ENCODE measurements around the gene FGB. TPM values are rescaled to one million over a fixed set of nuclear protein-coding genes. Genes with fewer than 3 reads are reported as not detected.

FGB gene
- not detected in 2 replicates for total RNA-seq

DNA sequence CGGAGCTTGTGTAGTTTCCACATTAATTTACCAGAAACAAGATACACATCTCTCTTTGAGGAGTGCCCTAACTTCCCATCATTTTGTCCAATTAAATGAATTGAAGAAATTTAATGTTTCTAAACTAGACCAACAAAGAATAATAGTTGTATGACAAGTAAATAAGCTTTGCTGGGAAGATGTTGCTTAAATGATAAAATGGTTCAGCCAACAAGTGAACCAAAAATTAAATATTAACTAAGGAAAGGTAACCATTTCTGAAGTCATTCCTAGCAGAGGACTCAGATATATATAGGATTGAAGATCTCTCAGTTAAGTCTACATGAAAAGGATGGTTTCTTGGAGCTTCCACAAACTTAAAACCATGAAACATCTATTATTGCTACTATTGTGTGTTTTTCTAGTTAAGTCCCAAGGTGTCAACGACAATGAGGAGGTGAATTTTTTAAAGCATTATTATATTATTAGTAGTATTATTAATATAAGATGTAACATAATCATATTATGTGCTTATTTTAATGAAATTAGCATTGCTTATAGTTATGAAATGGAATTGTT is at the start of gene FGB:
Gene FGB (plus strand): TSS at position 315 of the 558 bp plus-strand sequence. CDS start 8 bp downstream, at position 323.

DNA sequence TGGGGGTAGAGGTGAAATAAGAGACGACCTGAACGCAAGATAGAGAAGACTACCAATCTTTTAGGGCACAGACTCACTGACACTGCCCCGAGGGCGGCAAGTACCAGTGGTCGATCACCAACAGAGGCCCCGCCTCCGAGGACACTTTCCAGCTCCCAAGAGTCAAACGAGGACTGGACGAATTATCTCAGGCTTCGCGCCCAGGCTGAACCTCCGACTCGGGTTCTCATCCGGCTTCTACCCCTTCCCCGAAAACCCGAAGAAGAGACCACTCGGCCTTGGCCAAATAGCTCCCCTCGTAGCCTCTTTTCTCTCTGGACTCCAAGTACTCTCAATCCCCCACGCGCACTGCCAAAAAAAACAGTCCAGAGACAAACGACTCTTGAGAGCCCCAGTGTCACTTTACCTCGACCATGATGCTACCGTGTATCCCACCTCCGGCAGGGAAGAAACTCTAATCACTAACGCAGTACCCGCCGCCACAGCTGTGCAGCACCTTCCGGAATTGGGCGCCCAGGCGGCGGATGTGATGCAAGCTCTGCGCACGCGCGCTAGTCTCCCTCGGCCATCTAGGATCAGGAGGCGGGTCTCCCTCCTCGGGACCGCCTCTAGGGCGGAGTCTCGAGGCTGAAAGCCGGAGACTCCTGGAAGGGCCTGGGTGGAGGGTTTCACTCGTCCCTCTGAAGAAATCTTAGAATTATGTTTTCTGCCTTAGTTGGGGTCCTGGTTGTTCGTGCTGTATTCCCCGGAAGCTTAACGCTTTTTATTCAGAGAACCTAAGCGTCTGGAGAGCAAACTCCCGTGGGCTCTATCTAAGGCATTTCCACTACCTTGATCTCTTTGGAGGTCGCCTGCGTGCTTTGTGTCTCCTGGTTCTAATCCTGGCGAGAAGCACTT is 12.7 kb upstream of the FGB start, which contains the start of gene PLRG1:
Gene PLRG1 (minus strand): TSS at position 507 of the 897 bp plus-strand sequence. CDS start 92 bp downstream, at position 415.

DNA sequence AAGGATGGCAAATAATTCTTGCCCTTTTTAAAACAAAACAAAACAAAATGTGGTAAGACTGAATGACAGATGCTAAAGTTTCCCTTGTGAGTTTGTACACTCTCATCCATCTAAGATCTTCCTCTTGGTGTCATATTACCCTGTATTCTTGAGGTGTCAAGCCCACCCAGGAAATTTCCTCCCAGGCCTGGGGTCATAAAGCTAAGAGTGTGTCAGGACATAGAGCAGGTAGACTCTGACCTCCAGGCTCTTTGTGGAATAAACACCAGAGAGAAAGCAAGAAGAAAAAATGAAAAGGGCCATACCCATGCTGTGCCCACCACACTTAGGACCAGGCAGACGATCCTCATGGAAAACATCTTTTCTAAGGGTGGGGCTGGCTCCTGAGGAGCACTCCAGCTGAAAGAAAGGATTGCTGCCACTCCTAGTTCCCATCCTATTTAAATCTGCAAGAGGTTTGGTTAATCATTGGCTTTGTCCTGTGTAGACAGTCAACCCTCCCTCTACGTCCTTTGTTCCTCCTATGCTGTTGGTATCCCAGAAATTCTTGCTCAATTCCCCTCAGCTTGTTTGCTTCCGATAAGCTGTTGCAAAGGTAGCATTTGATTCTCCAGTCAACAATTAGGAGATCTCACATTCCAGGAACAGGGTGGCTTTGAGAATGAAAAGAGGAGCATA is 27.7 kb downstream of the FGB start, which contains the start of gene FGA:
Gene FGA (minus strand): TSS at position 414 of the 678 bp plus-strand sequence. CDS start 55 bp downstream, at position 359.

DNA sequence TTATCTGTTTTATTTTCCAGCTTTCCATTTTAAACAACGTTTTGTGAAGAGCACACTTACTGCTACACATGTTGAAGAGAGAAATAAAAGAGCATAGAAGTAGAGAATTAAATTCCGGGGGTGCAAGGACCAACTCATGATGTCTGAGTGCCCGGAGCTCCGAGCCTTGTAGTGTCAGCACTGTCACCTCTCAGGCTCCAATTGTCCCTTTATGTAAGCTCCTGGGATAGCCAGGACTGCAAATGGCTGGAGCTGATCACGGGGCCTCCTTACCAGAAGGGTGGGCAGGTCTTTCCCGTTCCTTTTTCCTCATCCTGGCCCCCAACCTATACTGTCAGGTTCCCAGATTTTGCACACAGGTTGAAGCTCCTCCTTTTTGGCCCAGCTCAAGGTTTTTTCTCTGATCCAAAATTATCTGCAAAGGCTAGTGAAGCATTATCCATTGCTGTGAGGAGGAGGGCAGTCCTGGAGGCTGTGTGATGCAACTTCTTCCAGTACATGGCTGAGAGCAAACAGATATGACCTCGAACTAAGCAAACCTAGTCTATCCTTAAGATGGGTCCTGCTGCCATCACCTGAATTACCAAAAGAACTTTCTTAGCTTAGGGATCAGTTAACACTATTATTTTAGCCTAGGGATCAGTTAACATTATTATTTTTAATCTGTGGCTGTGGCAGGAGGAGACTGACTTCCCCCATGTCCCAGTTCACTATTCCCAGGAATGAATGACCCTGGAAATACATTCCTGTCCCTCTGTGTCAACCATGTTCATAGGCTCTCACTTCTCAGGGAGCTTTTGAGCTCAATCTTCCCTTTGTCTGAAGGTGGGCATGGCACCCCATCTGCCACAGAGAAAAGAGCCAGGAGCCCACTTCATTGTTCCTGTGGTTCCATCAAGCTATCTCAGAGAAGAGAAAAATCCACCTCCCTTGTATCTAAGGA is 49.9 kb downstream of the FGB start, which contains the start of gene FGG:
Gene FGG (minus strand): TSS at position 185 of the 943 bp plus-strand sequence. CDS start 47 bp downstream, at position 138.

Small RNA genes within 50 kb of the gene (small RNA-seq; reads per million reads assigned to genes)
- gene RNU6-1285P (ENCODE audit: low replicate concordance) = not detected

Other genes starting within 250 kb of the FGB start
- under 0.01 TPM in 1 of 2 replicates, not detected in the other for gene DCHS2, start 71.2 kb upstream of the FGB start, total RNA-seq
- gene PLRG1, start 12.6 kb upstream of the FGB start, total RNA-seq = 90.6 and 102 TPM in 2 replicates
- gene FGA, start 27.7 kb downstream of the FGB start, total RNA-seq = not detected in 2 replicates
- gene FGG, start 49.6 kb downstream of the FGB start, total RNA-seq = not detected in 2 replicates
- not detected in 2 replicates for gene LRAT, start 181.0 kb downstream of the FGB start, total RNA-seq
- 2.2 TPM in 1 of 2 replicates, not detected in the other for gene RBM46, start 218.3 kb downstream of the FGB start, total RNA-seq

Data from placental pericyte (primary cell).